PC-3 (cell line): ENCODE data around the gene ZNF488.

Experiments used
- EZH2phosphoT487 ChIP-seq: fragments of 300-600 bp; sonication (generic); IDR thresholded peaks from 2 replicates; pipeline ENCODE4 v1.6.1; 2018; ENCODE audit warnings: mild to moderate bottlenecking, antibody characterized with exemption, low read length, borderline replicate concordance
- TF ChIP-seq, protein P1 (sequence below): fragments of 300-600 bp; sonication (generic); conservative IDR thresholded peaks from 2 replicates; pipeline ENCODE4 v1.5.1; 2017; ENCODE audit warnings: antibody characterized with exemption, low read depth, mild to moderate bottlenecking, low read length

DNA sequence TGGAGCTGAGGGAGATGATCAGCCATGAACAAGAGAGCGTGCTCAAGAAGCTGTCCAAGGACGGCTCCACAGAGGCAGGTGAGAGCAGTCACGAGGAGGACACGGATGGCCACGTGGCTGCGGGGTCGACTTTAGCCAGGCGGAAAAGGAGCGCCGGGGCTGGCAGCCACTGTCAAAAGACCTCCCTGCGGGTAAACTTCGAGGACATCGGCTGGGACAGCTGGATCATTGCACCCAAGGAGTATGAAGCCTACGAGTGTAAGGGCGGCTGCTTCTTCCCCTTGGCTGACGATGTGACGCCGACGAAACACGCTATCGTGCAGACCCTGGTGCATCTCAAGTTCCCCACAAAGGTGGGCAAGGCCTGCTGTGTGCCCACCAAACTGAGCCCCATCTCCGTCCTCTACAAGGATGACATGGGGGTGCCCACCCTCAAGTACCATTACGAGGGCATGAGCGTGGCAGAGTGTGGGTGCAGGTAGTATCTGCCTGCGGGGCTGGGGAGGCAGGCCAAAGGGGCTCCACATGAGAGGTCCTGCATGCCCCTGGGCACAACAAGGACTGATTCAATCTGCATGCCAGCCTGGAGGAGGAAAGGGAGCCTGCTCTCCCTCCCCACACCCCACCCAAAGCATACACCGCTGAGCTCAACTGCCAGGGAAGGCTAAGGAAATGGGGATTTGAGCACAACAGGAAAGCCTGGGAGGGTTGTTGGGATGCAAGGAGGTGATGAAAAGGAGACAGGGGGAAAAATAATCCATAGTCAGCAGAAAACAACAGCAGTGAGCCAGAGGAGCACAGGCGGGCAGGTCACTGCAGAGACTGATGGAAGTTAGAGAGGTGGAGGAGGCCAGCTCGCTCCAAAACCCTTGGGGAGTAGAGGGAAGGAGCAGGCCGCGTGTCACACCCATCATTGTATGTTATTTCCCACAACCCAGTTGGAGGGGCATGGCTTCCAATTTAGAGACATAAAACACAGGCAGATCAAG, 58.5 kb downstream of the ZNF488 start:
- TF ChIP-seq, protein P1, sequence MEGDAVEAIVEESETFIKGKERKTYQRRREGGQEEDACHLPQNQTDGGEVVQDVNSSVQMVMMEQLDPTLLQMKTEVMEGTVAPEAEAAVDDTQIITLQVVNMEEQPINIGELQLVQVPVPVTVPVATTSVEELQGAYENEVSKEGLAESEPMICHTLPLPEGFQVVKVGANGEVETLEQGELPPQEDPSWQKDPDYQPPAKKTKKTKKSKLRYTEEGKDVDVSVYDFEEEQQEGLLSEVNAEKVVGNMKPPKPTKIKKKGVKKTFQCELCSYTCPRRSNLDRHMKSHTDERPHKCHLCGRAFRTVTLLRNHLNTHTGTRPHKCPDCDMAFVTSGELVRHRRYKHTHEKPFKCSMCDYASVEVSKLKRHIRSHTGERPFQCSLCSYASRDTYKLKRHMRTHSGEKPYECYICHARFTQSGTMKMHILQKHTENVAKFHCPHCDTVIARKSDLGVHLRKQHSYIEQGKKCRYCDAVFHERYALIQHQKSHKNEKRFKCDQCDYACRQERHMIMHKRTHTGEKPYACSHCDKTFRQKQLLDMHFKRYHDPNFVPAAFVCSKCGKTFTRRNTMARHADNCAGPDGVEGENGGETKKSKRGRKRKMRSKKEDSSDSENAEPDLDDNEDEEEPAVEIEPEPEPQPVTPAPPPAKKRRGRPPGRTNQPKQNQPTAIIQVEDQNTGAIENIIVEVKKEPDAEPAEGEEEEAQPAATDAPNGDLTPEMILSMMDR = no peak
- TF ChIP-seq EZH2phosphoT487 = no peak
